Kidney epithelial cell (primary cell): ENCODE data around the gene ZFHX3. TPM values are rescaled to one million over a fixed set of nuclear protein-coding genes. Genes with fewer than 3 reads are reported as not detected.

Experiments used
- DNase-seq: peaks from one replicate; pipeline ENCODE4 v3.0.0-alpha.2; 2010; ENCODE audit warnings: low read depth
- H3K27me3 ChIP-seq: 2 replicates; pipeline ENCODE4 v1.6.0; 2011; ENCODE audit warnings: low read length; ENCODE audit not compliant: control insufficient read depth, insufficient read depth
- H3K36me3 ChIP-seq: 2 replicates; pipeline ENCODE4 v1.5.1; 2011; ENCODE audit warnings: low read length; ENCODE audit not compliant: control insufficient read depth, insufficient read depth
- H3K4me3 ChIP-seq: 2 replicates; pipeline ENCODE4 v1.5.1; 2011; ENCODE audit warnings: low read depth, mild to moderate bottlenecking, control low read depth, low read length
- CTCF ChIP-seq: IDR thresholded peaks from 2 replicates; pipeline ENCODE4 v1.5.1; 2011; ENCODE audit warnings: mild to moderate bottlenecking, moderate library complexity, low read length, control low read depth, inconsistent platforms; ENCODE audit not compliant: insufficient read depth, poor library complexity, severe bottlenecking
- total RNA-seq: library from RNA; depleted of rRNA; stranded (reverse); fragments of >200 nt; gene quantifications from 2 replicates; pipeline ENCODE4 v1.2.3, GENCODE V29; 2015

ZFHX3 gene
- total RNA-seq, 1 donor from 2014 or later, result 19.9 TPM

DNA sequence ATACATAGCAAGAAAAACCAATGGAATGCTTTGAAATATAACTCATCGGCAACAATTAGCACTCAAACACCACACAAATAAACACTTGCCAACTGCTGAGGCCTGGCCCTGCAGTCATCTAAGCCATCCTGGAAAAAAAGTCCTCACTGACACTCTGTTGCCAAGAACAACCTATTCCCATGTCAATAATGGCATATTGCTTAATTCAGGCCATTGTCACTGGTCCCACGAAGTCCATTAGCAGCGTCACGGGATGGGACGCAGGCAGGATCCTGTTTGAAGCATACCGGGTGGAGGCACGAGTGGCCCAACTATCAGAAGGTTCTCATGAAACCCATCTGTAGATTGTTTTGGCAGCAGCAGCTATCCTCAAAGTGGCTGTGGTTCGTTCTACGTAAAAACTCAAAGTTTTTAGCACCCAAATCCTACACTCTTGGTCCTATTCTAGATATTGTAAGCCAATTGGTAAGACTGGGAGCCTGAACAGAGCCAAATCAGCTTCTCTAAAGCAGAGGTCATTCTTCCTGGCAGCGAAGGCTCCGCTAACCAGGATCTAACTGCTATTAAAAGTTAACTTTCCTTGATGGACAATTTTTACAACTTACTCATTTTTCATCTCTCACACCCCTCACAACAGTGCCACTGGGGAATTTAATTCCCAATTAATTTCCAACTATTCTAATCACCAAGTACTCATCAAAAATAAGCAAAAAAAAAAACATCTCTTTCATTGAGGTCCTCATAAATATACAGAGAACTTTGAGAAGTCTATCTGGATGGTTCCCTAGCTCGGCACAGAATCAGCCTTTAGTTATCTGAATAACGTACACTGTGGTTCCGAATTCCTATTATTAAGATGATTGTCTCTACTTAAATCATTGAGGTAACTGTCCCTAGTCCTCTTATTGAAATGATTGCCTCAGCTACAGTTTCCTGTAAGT, 91.5 kb downstream of the ZFHX3 start:
- Histone ChIP-seq H3K36me3 (no peaks in the 10 kb centered on the region), H3K4me3 (no peak overlapping the region), H3K27me3 (no peaks in the 10 kb centered on the region)
- no peak for DNase-seq
- TF ChIP-seq CTCF, result no peak

GRCh38 chr16:72952811-72953271, 95.1 kb downstream of the ZFHX3 start:
- peak; percentile 23 for DNase-seq
- Histone ChIP-seq H3K4me3 (no peak overlapping the region), H3K36me3 (peaks cover 1% of the 10 kb centered on the region), H3K27me3 (no peaks in the 10 kb centered on the region)
- no peak for TF ChIP-seq CTCF

DNA sequence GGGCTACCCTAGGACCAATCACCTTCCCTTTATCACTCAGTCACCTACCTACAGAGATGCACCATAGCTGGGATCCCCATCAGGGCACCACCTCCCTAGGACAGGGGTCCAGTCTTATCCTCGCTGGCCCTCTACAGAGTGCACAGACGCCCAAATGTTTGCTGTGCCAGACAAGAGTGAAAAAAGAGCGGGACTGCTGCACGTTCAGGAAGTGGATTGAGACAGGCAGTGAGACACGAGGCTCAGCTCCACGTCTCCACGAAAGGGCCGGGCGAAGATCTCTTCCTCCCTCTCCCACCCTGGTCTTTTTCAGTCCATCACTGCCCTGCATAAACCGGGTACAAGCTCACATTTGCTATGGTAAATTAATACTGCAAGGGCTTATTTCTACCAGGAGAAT, 95.5 kb downstream of the ZFHX3 start:
- TF ChIP-seq CTCF, result no peak
- H3K27me3 ChIP-seq, result no peaks in the 10 kb centered on the region
- no peak overlapping the region for H3K4me3 ChIP-seq
- DNase-seq, result no peak
- peaks cover 1% of the 10 kb centered on the region for H3K36me3 ChIP-seq

GRCh38 chr16:72951916-72952315, 96.0 kb downstream of the ZFHX3 start:
- Histone ChIP-seq H3K4me3 (no peak overlapping the region), H3K36me3 (peaks cover 1% of the 10 kb centered on the region), H3K27me3 (no peaks in the 10 kb centered on the region)
- DNase-seq, result no peak
- TF ChIP-seq CTCF, result no peak

- Histone ChIP-seq H3K4me3 (no peak overlapping the region), H3K27me3 (no peaks in the 10 kb centered on the region), H3K36me3 (peaks cover 1% of the 10 kb centered on the region)
- TF ChIP-seq CTCF, result no peak
- no peak for DNase-seq
These were observed 97.3 kb downstream of the ZFHX3 start for GRCh38 chr16:72950669-72951068.

DNA sequence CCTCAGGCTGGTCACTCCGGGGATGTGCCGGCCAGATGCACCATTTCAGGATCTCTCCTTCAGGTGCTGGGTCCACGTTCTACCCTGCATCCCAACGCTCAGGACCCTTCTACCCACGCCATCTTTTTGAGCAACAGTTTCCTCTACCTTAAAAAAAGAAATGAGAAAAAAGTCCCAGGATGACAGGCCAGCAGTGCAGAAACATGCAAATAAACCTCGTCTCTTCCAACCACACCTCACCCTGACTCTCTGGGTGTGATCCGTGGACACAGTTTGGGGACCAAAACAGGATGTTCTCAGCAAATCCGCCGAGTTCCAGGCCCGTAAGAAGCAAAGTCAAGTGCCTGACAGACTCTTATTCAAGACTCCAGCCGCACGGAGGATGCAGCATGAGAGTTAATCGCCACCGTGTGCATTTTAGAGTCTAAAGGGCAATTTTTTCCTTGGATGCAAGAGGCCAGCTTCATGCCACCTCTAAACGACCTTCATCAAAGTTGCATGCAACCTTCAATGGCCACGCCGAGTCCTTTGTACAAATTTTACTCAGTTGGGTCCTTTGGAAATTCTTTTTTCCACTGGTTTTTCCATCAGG, 99.6 kb downstream of the ZFHX3 start:
- no peak overlapping the region for H3K4me3 ChIP-seq
- H3K27me3 ChIP-seq, result no peaks in the 10 kb centered on the region
- TF ChIP-seq CTCF, result no peak

More for the DNA sequence above, 99.6 kb downstream of the ZFHX3 start:
- peaks cover 1% of the 10 kb centered on the region for H3K36me3 ChIP-seq
- no peak for DNase-seq
